GM19463 (cell line): ENCODE measurements around the gene TNK2.
"Not testable (repeated sequence)": the region's sequence is repeated elsewhere in the genome, so short reads cannot be mapped to it uniquely, and the experiment has no call there.

ENCODE experiments used
- ATAC-seq: cut with Tn5 transposase; IDR thresholded peaks from one replicate; pipeline ENCODE4 v1.9.1; 2021; ENCODE audit warnings: mild to moderate bottlenecking, moderate library complexity; ENCODE audit not compliant: unreplicated experiment

Gene TNK2

DNA sequence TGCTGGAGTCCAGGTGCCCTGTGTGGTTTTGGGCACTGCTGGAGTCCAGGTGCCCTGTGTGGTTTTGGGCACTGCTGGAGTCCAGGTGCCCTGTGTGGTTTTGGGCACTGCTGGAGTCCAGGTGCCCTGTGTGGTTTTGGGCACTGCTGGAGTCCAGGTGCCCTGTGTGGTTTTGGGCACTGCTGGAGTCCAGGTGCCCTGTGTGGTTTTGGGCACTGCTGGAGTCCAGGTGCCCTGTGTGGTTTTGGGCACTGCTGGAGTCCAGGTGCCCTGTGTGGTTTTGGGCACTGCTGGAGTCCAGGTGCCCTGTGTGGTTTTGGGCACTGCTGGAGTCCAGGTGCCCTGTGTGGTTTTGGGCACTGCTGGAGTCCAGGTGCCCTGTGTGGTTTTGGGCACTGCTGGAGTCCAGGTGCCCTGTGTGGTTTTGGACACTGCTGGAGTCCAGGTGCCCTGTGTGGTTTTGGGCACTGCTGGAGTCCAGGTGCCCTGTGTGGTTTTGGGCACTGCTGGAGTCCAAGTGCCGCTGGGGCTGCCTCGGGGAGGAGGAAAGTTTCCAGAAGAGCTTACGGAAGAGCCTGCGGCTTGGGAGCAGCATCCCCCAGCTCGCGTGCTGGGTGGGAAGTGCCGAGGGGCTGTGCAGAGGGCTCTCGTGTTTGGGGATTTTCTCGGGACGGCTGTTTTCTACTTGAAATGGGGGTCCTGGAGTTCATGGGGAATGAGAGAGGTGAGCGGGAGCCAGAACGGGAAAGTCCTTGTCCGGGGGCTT lies 83.7 kb downstream of the TNK2 start:
- ATAC-seq = not testable (repeated sequence)

GRCh38 chr3:195823999-195824398 lies 84.4 kb downstream of the TNK2 start:
- no peak for ATAC-seq

- ATAC-seq = no peak
Observed at GRCh38 chr3:195823280-195823679, 85.1 kb downstream of the TNK2 start.

- ATAC-seq = no peak
Observed at GRCh38 chr3:195822131-195822696, 86.1 kb downstream of the TNK2 start.

- no peak for ATAC-seq
Observed at GRCh38 chr3:195821403-195822130, 86.8 kb downstream of the TNK2 start.

GRCh38 chr3:195820901-195821300 lies 87.5 kb downstream of the TNK2 start:
- no peak for ATAC-seq

- ATAC-seq = no peak
Observed at GRCh38 chr3:195820186-195820585, 88.2 kb downstream of the TNK2 start.

- ATAC-seq = no peak
Observed at GRCh38 chr3:195818301-195818700, 90.0 kb downstream of the TNK2 start.

DNA sequence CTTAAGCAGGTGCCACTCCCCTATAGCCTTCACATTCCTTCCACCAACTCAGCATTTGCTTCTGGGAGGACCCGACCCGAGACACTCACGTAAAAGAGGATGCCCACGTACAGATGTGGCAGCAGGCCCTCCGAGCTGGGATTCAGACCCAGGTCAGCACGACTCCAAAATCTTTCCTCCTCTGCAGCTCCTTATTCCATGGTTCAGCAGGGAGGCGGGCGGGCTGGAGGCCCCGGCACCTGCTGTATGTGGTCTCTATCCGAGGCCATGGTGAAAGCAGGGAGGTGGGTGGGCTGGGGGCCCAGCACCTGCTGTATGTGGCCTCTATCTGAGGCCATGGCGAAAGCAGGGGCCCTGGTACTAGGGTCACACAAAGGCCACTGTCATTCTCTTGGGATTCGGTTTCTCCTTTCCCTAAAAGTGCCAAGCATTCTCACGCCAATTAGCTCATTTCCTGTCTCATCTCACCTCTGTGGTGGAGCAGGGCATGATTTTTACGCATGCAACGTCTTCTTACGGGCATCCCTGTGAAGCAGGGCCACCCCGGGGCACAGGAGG lies 90.7 kb downstream of the TNK2 start:
- ATAC-seq = no peak

DNA sequence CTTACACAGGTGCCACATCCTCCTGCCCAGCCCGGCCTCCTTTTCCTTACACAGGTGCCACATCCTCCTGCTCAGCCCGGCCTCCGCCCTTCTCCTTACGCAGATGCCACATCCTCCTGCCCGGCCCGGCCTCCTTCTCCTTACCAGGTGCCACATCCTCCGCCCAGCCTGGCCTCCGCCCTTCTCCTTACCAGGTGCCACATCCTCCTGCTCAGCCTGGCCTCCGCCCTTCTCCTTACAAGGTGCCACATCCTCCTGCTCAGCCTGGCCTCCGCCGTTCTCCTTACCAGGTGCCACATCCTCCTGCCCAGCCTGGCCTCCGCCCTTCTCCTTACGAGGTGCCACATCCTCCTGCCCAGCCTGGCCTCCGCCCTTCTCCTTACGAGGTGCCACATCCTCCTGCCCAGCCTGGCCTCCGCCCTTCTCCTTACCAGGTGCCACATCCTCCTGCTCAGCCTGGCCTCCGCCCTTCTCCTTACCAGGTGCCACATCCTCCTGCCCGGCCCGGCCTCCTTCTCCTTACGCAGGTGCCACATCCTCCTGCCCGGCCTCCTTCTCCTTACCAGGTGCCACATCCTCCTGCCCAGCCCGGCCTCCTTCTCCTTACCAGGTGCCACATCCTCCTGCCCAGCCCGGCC lies 92.0 kb downstream of the TNK2 start:
- ATAC-seq = not testable (repeated sequence)

GRCh38 chr3:195815169-195815771 lies 93.1 kb downstream of the TNK2 start:
- no peak for ATAC-seq

DNA sequence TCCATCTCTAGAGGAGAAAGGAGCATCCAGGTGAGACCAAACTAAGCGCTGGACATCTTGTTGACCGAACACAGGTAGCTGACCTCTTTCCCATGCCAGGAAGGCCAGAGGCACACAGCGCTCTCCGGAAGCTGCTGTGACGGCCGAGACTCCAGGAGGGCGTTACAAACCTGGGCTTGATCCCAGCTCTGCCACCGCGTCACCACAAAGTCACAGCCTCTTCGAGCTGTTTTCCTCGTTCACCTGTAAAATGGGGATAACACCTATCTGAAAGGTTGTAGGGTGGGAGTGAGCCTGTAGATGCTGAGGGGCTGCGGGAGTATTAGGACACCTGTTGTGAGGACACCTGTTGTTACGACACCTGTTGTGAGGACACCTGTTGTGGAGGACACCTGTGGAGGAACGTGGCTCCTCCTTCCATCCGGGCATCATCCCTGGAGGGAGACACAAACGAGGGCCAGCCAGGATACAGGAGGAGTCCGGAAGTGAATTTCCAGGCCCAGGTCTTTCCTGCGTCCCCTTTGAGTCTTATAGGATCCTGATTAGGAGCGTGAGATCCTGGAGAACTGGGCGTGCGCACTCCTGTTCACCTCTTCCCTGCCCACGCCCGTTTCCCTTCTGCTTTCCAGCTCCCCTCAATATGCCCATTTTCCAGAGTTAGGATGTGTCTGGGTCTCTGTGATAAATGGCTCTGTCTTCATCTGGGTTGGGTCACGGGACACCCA lies 94.3 kb downstream of the TNK2 start:
- no peak for ATAC-seq
